ENCODE data around the gene NCOA1. TPM values are rescaled to one million over a fixed set of nuclear protein-coding genes. Genes with fewer than 3 reads are reported as not detected.
"Not testable (repeated sequence)": the region's sequence is repeated elsewhere in the genome, so short reads cannot be mapped to it uniquely, and the experiment has no call there.

Gene NCOA1
- total and polyA plus RNA-seq, 12 donors = 8.6 to 36.7 (median 32.0) TPM

GRCh38 chr2:24588294-24588693 is 97.2 kb downstream of the NCOA1 start:
- Histone ChIP-seq H3K27ac (no peak overlapping the region), H3K27me3 (no peaks in the 10 kb centered on the region), H3K36me3 (peaks cover 0 to 22% (median 0%) of the 10 kb centered on the region in 9 donors), H3K9me3 (no peaks in the 10 kb centered on the region), H3K4me3 (no peak overlapping the region), H3K4me1 (peaks cover 0 to 8% (median 0%) of the 10 kb centered on the region in 9 donors)
- ATAC-seq (no peak), DNase-seq (no peak)
- TF ChIP-seq CTCF (IDR thresholded peaks at IDR 0.05) = no peak
- intact Hi-C loops (cut with DNase I) = no loop called here
- WGBS, 2 donors = 76 to 77% methylated on average over 5 of the region's 5 CpGs

DNA sequence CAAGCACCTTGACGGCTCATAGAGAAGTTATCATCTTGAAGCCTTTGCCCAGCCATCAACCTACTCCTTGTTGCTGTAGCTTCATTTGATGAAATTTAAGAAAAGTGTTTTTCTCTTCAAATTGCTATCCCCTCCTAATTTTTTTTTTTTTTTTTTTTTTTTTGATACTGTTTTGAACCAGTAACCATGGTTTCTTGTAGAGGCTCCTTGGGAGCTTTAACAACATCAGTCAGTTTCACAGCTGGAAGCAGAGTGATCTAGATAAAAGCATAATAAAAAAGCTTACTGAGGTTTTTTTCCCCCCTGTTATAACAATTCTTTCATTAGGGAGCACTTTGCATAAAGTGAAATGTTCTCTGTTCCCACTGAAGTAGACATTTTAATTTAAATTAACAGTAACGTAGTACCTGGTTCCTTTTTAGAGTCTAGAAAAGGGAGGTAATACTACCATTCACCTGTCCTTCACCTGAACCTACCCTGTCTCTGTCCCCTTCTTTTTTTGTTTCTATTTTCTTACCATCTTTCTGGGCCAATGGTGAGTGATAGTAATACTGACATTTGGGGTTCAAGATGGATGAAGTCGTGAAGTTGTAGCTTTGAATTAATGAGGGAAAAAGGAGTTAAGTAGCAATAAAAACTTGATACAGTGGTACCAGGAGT is 101.5 kb downstream of the NCOA1 start:
- no peak for ATAC-seq
- intact Hi-C loops (cut with DNase I) = no loop called here
- Histone ChIP-seq H3K9me3 (no peaks in the 10 kb centered on the region), H3K27me3 (no peaks in the 10 kb centered on the region), H3K4me1 (peaks cover 0 to 8% (median 0%) of the 10 kb centered on the region in 9 donors), H3K4me3 (no peak overlapping the region), H3K36me3 (peaks cover 0 to 17% (median 0%) of the 10 kb centered on the region in 9 donors), H3K27ac (no peak overlapping the region)
- no peak for TF ChIP-seq CTCF (IDR thresholded peaks at IDR 0.05)
- 96 to 98% methylated on average over 3 of the region's 3 CpGs for WGBS, 2 donors
- no peak for DNase-seq

- no peak overlapping the region for H3K4me3 ChIP-seq
- H3K36me3 ChIP-seq = peaks cover 0 to under 1% (median 0%) of the 10 kb centered on the region in 9 donors
- H3K4me1 ChIP-seq = peaks cover 0 to 8% (median 0%) of the 10 kb centered on the region in 9 donors
- intact Hi-C loops (cut with DNase I) = no loop called here
- DNase-seq (no peak), ATAC-seq (no peak)
- no peak overlapping the region for H3K27ac ChIP-seq
- TF ChIP-seq CTCF (IDR thresholded peaks at IDR 0.05) = no peak
- no peaks in the 10 kb centered on the region for H3K9me3 ChIP-seq
- 82 to 85% methylated on average over 2 of the region's 2 CpGs for WGBS, 2 donors
- H3K27me3 ChIP-seq = no peaks in the 10 kb centered on the region
Observed at GRCh38 chr2:24594283-24594682, 103.2 kb downstream of the NCOA1 start.

GRCh38 chr2:24597181-24597870 is 106.3 kb downstream of the NCOA1 start:
- no peak for TF ChIP-seq CTCF (IDR thresholded peaks at IDR 0.05)

DNA sequence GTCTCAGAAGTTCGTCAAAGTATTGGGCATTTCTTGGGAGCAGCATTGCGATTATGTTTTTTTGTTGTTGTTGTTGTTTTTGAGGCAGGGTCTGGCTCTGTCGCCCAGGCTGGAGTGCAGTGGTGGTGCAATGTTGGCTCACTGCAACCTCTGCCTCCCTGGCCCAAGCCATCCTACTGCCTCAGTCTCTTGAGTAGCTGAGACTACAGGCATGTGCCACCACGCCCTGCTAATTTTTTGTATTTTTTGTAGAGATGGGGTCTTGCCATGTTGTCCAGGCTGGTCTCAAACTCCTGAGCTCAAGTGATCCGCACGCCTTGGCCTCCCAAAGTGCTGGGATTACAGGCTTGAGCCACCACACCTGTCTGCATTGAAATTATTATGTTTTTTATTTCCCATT is 109.1 kb downstream of the NCOA1 start:
- 98% methylated on average over 6 of the region's 6 CpGs for WGBS, 2 donors
- H3K4me1 ChIP-seq; intact Hi-C loops (cut with DNase I); H3K4me3 ChIP-seq; ATAC-seq; DNase-seq; H3K27ac ChIP-seq; H3K36me3 ChIP-seq; H3K27me3 ChIP-seq: not testable (repeated sequence)
- H3K9me3 ChIP-seq = peaks cover 0 to 16% (median 0%) of the 10 kb centered on the region in 11 donors

More at GRCh38 chr2:24597181-24597870, 106.3 kb downstream of the NCOA1 start:
- H3K4me1 ChIP-seq = peaks cover 0 to 8% (median 0%) of the 10 kb centered on the region in 9 donors
- no peak overlapping the region for H3K27ac ChIP-seq
- ATAC-seq (no peak), DNase-seq (no peak)
- no peak overlapping the region for H3K4me3 ChIP-seq
- H3K36me3 ChIP-seq = no peaks in the 10 kb centered on the region
- no peaks in the 10 kb centered on the region for H3K9me3 ChIP-seq
- intact Hi-C loops (cut with DNase I) = no loop called here
- no peaks in the 10 kb centered on the region for H3K27me3 ChIP-seq
- WGBS, 2 donors = 88 to 94% methylated on average over 2 of the region's 2 CpGs
